SK-N-SH treated with all-trans-retinoic acid at 6 μM for 48 hours (cell line): ENCODE data around the gene PSMG1.
"Not testable (repeated sequence)": the region's sequence is repeated elsewhere in the genome, so short reads cannot be mapped to it uniquely, and the experiment has no call there.

ENCODE experiments used
- ATAC-seq: fragments of 200-7000 bp; cut with Tn5 transposase; 3 replicates; pipeline ENCODE4 v1.9.1; 2020; ENCODE audit warnings: mild to moderate bottlenecking, moderate library complexity
- ARNTL ChIP-seq: fragments of 450-650 bp; formaldehyde crosslinking; IDR thresholded peaks from 2 replicates; pipeline ENCODE4 v1.5.0; 2020; ENCODE audit warnings: low read depth, mild to moderate bottlenecking, moderate library complexity, borderline replicate concordance
- BACH2 ChIP-seq: fragments of 250-450 bp; sonication (Bioruptor Pico); IDR thresholded peaks from 2 replicates; pipeline ENCODE4 v1.9.0; 2021; ENCODE audit warnings: mild to moderate bottlenecking, borderline replicate concordance
- CREB5 ChIP-seq: fragments of 250-450 bp; sonication (Bioruptor Pico); IDR thresholded peaks from 2 replicates; pipeline ENCODE4 v1.5.1; 2020; ENCODE audit warnings: low read depth, mild to moderate bottlenecking, moderate library complexity
- CSDC2 ChIP-seq: fragments of 250-450 bp; sonication (Bioruptor Pico); IDR thresholded peaks from 2 replicates; pipeline ENCODE4 v1.5.0; 2020; ENCODE audit warnings: mild to moderate bottlenecking, moderate library complexity
- CSRNP3 ChIP-seq: fragments of 250-450 bp; sonication (Bioruptor Pico); IDR thresholded peaks from 2 replicates; pipeline ENCODE4 v1.5.1; 2021; ENCODE audit warnings: mild to moderate bottlenecking, moderate library complexity
- ESRRG ChIP-seq: fragments of 250-450 bp; sonication (Bioruptor Pico); IDR thresholded peaks from 2 replicates; pipeline ENCODE4 v1.6.1; 2021; ENCODE audit warnings: mild to moderate bottlenecking
- GLIS3 ChIP-seq: fragments of 250-450 bp; sonication (Bioruptor Pico); IDR thresholded peaks from 2 replicates; pipeline ENCODE4 v1.5.0; 2020; ENCODE audit warnings: mild to moderate bottlenecking, moderate library complexity
- ISL1 ChIP-seq: fragments of 250-450 bp; sonication (Bioruptor Pico); IDR thresholded peaks from 2 replicates; pipeline ENCODE4 v2.1.2; 2022; ENCODE audit warnings: mild to moderate bottlenecking, moderate library complexity
- OSR1 ChIP-seq: fragments of 250-450 bp; sonication (Bioruptor Pico); IDR thresholded peaks from 2 replicates; pipeline ENCODE4 v1.8.0; 2022; ENCODE audit warnings: moderate library complexity, mild to moderate bottlenecking, inconsistent platforms
- PATZ1 ChIP-seq: fragments of 250-450 bp; sonication (Bioruptor Pico); IDR thresholded peaks from 2 replicates; pipeline ENCODE4 v1.8.0; 2020; ENCODE audit warnings: mild to moderate bottlenecking, moderate library complexity, borderline replicate concordance
- POU6F1 ChIP-seq: fragments of 250-450 bp; sonication (Bioruptor Pico); IDR thresholded peaks from 2 replicates; pipeline ENCODE4 v1.8.0; 2021; ENCODE audit warnings: low read depth, mild to moderate bottlenecking, moderate library complexity, borderline replicate concordance
- PPARA ChIP-seq: fragments of 250-450 bp; sonication (Bioruptor Pico); IDR thresholded peaks from 2 replicates; pipeline ENCODE4 v1.5.0; 2020; ENCODE audit warnings: mild to moderate bottlenecking, borderline replicate concordance
- RARB ChIP-seq: fragments of 250-450 bp; sonication (Bioruptor Pico); IDR thresholded peaks from 2 replicates; pipeline ENCODE4 v1.8.0; 2021; ENCODE audit warnings: mild to moderate bottlenecking, moderate library complexity
- SNAI2 ChIP-seq: fragments of 250-450 bp; sonication (Bioruptor Pico); IDR thresholded peaks from 2 replicates; pipeline ENCODE4 v1.5.0; 2020; ENCODE audit warnings: mild to moderate bottlenecking, moderate library complexity
- TCF4 ChIP-seq: fragments of 250-450 bp; sonication (Bioruptor Pico); IDR thresholded peaks from 2 replicates; pipeline ENCODE4 v1.8.0; 2021; ENCODE audit warnings: mild to moderate bottlenecking, moderate library complexity, borderline replicate concordance
- TOX ChIP-seq: fragments of 250-450 bp; sonication (Bioruptor Pico); IDR thresholded peaks from 2 replicates; pipeline ENCODE4 v1.8.0; 2021; ENCODE audit warnings: mild to moderate bottlenecking, moderate library complexity, borderline replicate concordance
- TSHZ2 ChIP-seq: fragments of 250-450 bp; sonication (Bioruptor Pico); IDR thresholded peaks from 2 replicates; pipeline ENCODE4 v1.5.0; 2020; ENCODE audit warnings: mild to moderate bottlenecking, moderate library complexity
- ZC3H10 ChIP-seq: fragments of 250-450 bp; sonication (Bioruptor Pico); IDR thresholded peaks from 2 replicates; pipeline ENCODE4 v1.5.1; 2021; ENCODE audit warnings: mild to moderate bottlenecking, moderate library complexity
- ZFP30 ChIP-seq: fragments of 450-650 bp; formaldehyde crosslinking; IDR thresholded peaks from 2 replicates; pipeline ENCODE4 v1.5.0; 2022; ENCODE audit warnings: mild to moderate bottlenecking, moderate library complexity
- ZNF565 ChIP-seq: fragments of 450-650 bp; formaldehyde crosslinking; conservative IDR thresholded peaks from 2 replicates; pipeline ENCODE4 v1.5.0; 2020; ENCODE audit warnings: low read depth, mild to moderate bottlenecking, moderate library complexity
- ZNF70 ChIP-seq: fragments of 450-650 bp; formaldehyde crosslinking; IDR thresholded peaks from 2 replicates; pipeline ENCODE4 v1.5.0; 2020; ENCODE audit warnings: mild to moderate bottlenecking, moderate library complexity
- ZNF8 ChIP-seq: fragments of 450-650 bp; formaldehyde crosslinking; IDR thresholded peaks from 2 replicates; pipeline ENCODE4 v1.5.0; 2020; ENCODE audit warnings: mild to moderate bottlenecking, moderate library complexity

PSMG1 gene

GRCh38 chr21:39159342-39160063, 23.7 kb downstream of the PSMG1 start:
- TF ChIP-seq CREB5 (CRISPR knock-in tag) (no peak), PPARA (no peak), TOX (CRISPR knock-in tag) (no peak), GLIS3 (CRISPR knock-in tag) (no peak), ZNF70 (CRISPR knock-in tag) (no peak), OSR1 (CRISPR knock-in tag) (no peak), ZNF565 (no peak), TSHZ2 (CRISPR knock-in tag) (no peak), ZC3H10 (CRISPR knock-in tag) (no peak), BACH2 (no peak), CSRNP3 (CRISPR knock-in tag) (no peak), PATZ1 (CRISPR knock-in tag) (no peak)
- ATAC-seq = no peak

GRCh38 chr21:39157241-39157640, 26.0 kb downstream of the PSMG1 start:
- not testable (repeated sequence) for ATAC-seq

GRCh38 chr21:39156024-39156423, 27.2 kb downstream of the PSMG1 start:
- ATAC-seq = no peak
- TF ChIP-seq BACH2 (no peak), ARNTL (CRISPR knock-in tag) (no peak), POU6F1 (no peak), GLIS3 (CRISPR knock-in tag) (no peak), ISL1 (CRISPR knock-in tag) (no peak), CSRNP3 (CRISPR knock-in tag) (no peak), PPARA (no peak), RARB (CRISPR knock-in tag) (no peak), TCF4 (CRISPR knock-in tag) (no peak), ESRRG (no peak), ZNF8 (CRISPR knock-in tag) (no peak), ZFP30 (no peak), OSR1 (CRISPR knock-in tag) (no peak), TSHZ2 (CRISPR knock-in tag) (no peak), SNAI2 (CRISPR knock-in tag) (no peak), CREB5 (CRISPR knock-in tag) (no peak), ZNF565 (no peak), CSDC2 (CRISPR knock-in tag) (no peak)
